Thymus (tissue), 11 donors: ENCODE results near the gene AXL. TPM values are rescaled to one million over a fixed set of nuclear protein-coding genes. Genes with fewer than 3 reads are reported as not detected.
A peak's percentile ranks its signal among the peaks of the same experiment; 100 is the strongest.
"Not testable (repeated sequence)": the region's sequence is repeated elsewhere in the genome, so short reads cannot be mapped to it uniquely, and the experiment has no call there.

Experiments
- DNase-seq, 9 donors: peaks; one replicate each; pipeline ENCODE4 v3.0.0-alpha.2; 2013; ENCODE audit warnings: low spot score in 9 of 9, low read depth in 6 of 9, missing footprints in 1 of 9
- H3K27ac ChIP-seq, 2 donors: one replicate each; pipeline ENCODE4 v1.5.1; 2013; ENCODE audit warnings: control low read depth in 1 of 2, low read depth in 1 of 2, low read length in 1 of 2, mild to moderate bottlenecking in 1 of 2, moderate library complexity in 1 of 2
- H3K27me3 ChIP-seq, 2 donors: one replicate each; pipeline ENCODE4 v1.5.1; 2013; ENCODE audit warnings: low read length in 1 of 2; ENCODE audit not compliant: control insufficient read depth in 2 of 2, insufficient read depth in 1 of 2
- H3K36me3 ChIP-seq, 2 donors: one replicate each; pipeline ENCODE4 v1.5.1; 2013; ENCODE audit warnings: low read length in 1 of 2, mild to moderate bottlenecking in 1 of 2, moderate library complexity in 1 of 2; ENCODE audit not compliant: control insufficient read depth in 2 of 2, insufficient read depth in 2 of 2
- H3K4me1 ChIP-seq, 2 donors: one replicate each; pipeline ENCODE4 v1.5.1; 2013; ENCODE audit warnings: low read length in 2 of 2; ENCODE audit not compliant: control insufficient read depth in 2 of 2, insufficient read depth in 2 of 2
- H3K4me3 ChIP-seq, 2 donors: one replicate each; pipeline ENCODE4 v1.5.1; 2013; ENCODE audit warnings: low read length in 2 of 2, control low read depth in 1 of 2, mild to moderate bottlenecking in 1 of 2
- H3K9me3 ChIP-seq, 2 donors: one replicate each; pipeline ENCODE4 v1.5.1; 2013; ENCODE audit warnings: low read length in 1 of 2, mild to moderate bottlenecking in 1 of 2; ENCODE audit not compliant: control insufficient read depth in 2 of 2, insufficient read depth in 1 of 2
- WGBS: extraction: QIAGEN DNeasy Blood & Tissue Kit; methylation state at CpG from one replicate; pipeline ENCODE4 v1.1.7; 2013; 5-methylcytosine and 5-hydroxymethylcytosine counted together
- polyA plus RNA-seq: library from polyadenylated mRNA; stranded (reverse); fragments of 200-250 nt; gene quantifications from one replicate; pipeline ENCODE4 v1.2.3, GENCODE V29; 2013
- total RNA-seq: library from RNA; stranded (reverse); fragments of 120-200 nt; gene quantifications from one replicate; pipeline ENCODE4 v1.2.4, GENCODE V29; 2013
- donor health status: healthy.

AXL gene
- total and polyA plus RNA-seq, 2 donors: 9.5 to 11.9 TPM

GRCh38 chr19:41189425-41190065, 29.5 kb upstream of the AXL start:
- no peak for DNase-seq

GRCh38 chr19:41192574-41193429, 26.2 kb upstream of the AXL start, which contains the start of gene CYP2S1:
Gene CYP2S1, plus strand, starts transcription at chr19:41193219. Its CDS starts 46 bp downstream, at chr19:41193265.
- no peak within 1 kb of the TSS for H3K27ac ChIP-seq
- 7% methylated on average over 58 of the region's 58 CpGs for whole genome bisulfite sequencing
- H3K4me1 ChIP-seq: peaks cover 0 to 8% of the 10 kb centered on the region in 2 donors
- DNase-seq: no peak
- H3K9me3 ChIP-seq: no peaks in the 10 kb centered on the region
- H3K36me3 ChIP-seq: no peaks in the 10 kb centered on the region
- peak within 1 kb of the TSS in 1 of 2 donors; percentile 10 for H3K4me3 ChIP-seq
- H3K27me3 ChIP-seq: peaks cover 21 to 42% of the 10 kb centered on the region in 2 donors

More at GRCh38 chr19:41189425-41190065, 29.5 kb upstream of the AXL start:
- whole genome bisulfite sequencing: 86% methylated on average over 8 of the region's 8 CpGs
- peaks cover 0 to 8% of the 10 kb centered on the region in 2 donors for H3K4me1 ChIP-seq
- no peaks in the 10 kb centered on the region for H3K9me3 ChIP-seq
- H3K27me3 ChIP-seq: peaks cover 21 to 31% of the 10 kb centered on the region in 2 donors
- H3K27ac ChIP-seq: no peak overlapping the region
- no peaks in the 10 kb centered on the region for H3K36me3 ChIP-seq
- H3K4me3 ChIP-seq: no peak overlapping the region

GRCh38 chr19:41193430-41194156, 25.4 kb upstream of the AXL start:
- no peak for DNase-seq
- Histone ChIP-seq H3K9me3 (no peaks in the 10 kb centered on the region), H3K36me3 (no peaks in the 10 kb centered on the region), H3K27ac (no peak overlapping the region), H3K27me3 (peaks cover 21 to 42% of the 10 kb centered on the region in 2 donors), H3K4me3 (peak overlapping the region in 1 of 2 donors; percentile 10), H3K4me1 (peaks cover 0 to 8% of the 10 kb centered on the region in 2 donors)
- WGBS: 42% methylated on average over 13 of the region's 13 CpGs

- DNase-seq: no peak
- Histone ChIP-seq H3K27ac (no peak overlapping the region), H3K4me3 (no peak overlapping the region), H3K4me1 (peaks cover 0 to 8% of the 10 kb centered on the region in 2 donors), H3K36me3 (no peaks in the 10 kb centered on the region), H3K27me3 (peaks cover 21 to 42% of the 10 kb centered on the region in 2 donors), H3K9me3 (no peaks in the 10 kb centered on the region)
- WGBS: 17% methylated on average over 6 of the region's 6 CpGs
Observed at GRCh38 chr19:41194157-41194552, 24.9 kb upstream of the AXL start.

- peaks cover 21 to 42% of the 10 kb centered on the region in 2 donors for H3K27me3 ChIP-seq
- H3K36me3 ChIP-seq: no peaks in the 10 kb centered on the region
- DNase-seq: no peak
- peak overlapping the region in 1 of 2 donors; percentile 43 for H3K27ac ChIP-seq
- H3K9me3 ChIP-seq: no peaks in the 10 kb centered on the region
- H3K4me1 ChIP-seq: peaks cover 0 to 8% of the 10 kb centered on the region in 2 donors
- H3K4me3 ChIP-seq: no peak overlapping the region
- WGBS: 89% methylated on average over 10 of the region's 10 CpGs
Observed at GRCh38 chr19:41195675-41196497, 23.1 kb upstream of the AXL start.

GRCh38 chr19:41198559-41198958, 20.5 kb upstream of the AXL start:
- no peak overlapping the region for H3K4me3 ChIP-seq
- H3K27ac ChIP-seq: no peak overlapping the region
- no peak for DNase-seq
- peaks cover 5 to 21% of the 10 kb centered on the region in 2 donors for H3K27me3 ChIP-seq
- no peaks in the 10 kb centered on the region for H3K36me3 ChIP-seq
- 92% methylated on average over 11 of the region's 11 CpGs for WGBS
- peaks cover 0 to 1% of the 10 kb centered on the region in 2 donors for H3K9me3 ChIP-seq
- H3K4me1 ChIP-seq: peaks cover 0 to 5% of the 10 kb centered on the region in 2 donors

GRCh38 chr19:41203371-41203770, 15.7 kb upstream of the AXL start:
- WGBS: 98% methylated on average over 18 of the region's 18 CpGs
- H3K9me3 ChIP-seq: peaks cover 0 to 1% of the 10 kb centered on the region in 2 donors
- no peak for DNase-seq

GRCh38 chr19:41204338-41204737, 14.7 kb upstream of the AXL start:
- H3K27me3 ChIP-seq, H3K9me3 ChIP-seq, H3K4me3 ChIP-seq, H3K27ac ChIP-seq, H3K36me3 ChIP-seq, H3K4me1 ChIP-seq: not testable (repeated sequence)
- peak; percentile 52 to 91 (median 77) for DNase-seq
- 36% methylated on average over 7 of the region's 7 CpGs for WGBS

More at GRCh38 chr19:41203371-41203770, 15.7 kb upstream of the AXL start:
- Histone ChIP-seq H3K36me3 (no peaks in the 10 kb centered on the region), H3K4me1 (no peaks in the 10 kb centered on the region), H3K4me3 (no peak overlapping the region), H3K27ac (no peak overlapping the region), H3K27me3 (no peaks in the 10 kb centered on the region)
